NB4 (cell line): ENCODE data around the gene ATXN7L3.

Experiments
- MYC ChIP-seq: IDR thresholded peaks from 2 replicates; pipeline ENCODE4 v1.6.1; 2011; ENCODE audit warnings: low read depth, low read length
- POLR2A ChIP-seq: IDR thresholded peaks from 2 replicates; pipeline ENCODE4 v1.6.1; 2011; ENCODE audit warnings: mild to moderate bottlenecking; ENCODE audit not compliant: insufficient read length; ENCODE audit errors: extremely low read depth
- TF ChIP-seq, protein P1 (sequence below): IDR thresholded peaks from one replicate; pipeline ENCODE4 v1.5.1; 2012; ENCODE audit warnings: low read depth, low read length

GRCh38 chr17:44209786-44210341, 10.2 kb upstream of the ATXN7L3 start:
- TF ChIP-seq POLR2A (no peak), MYC (no peak)
- TF ChIP-seq, protein P1, sequence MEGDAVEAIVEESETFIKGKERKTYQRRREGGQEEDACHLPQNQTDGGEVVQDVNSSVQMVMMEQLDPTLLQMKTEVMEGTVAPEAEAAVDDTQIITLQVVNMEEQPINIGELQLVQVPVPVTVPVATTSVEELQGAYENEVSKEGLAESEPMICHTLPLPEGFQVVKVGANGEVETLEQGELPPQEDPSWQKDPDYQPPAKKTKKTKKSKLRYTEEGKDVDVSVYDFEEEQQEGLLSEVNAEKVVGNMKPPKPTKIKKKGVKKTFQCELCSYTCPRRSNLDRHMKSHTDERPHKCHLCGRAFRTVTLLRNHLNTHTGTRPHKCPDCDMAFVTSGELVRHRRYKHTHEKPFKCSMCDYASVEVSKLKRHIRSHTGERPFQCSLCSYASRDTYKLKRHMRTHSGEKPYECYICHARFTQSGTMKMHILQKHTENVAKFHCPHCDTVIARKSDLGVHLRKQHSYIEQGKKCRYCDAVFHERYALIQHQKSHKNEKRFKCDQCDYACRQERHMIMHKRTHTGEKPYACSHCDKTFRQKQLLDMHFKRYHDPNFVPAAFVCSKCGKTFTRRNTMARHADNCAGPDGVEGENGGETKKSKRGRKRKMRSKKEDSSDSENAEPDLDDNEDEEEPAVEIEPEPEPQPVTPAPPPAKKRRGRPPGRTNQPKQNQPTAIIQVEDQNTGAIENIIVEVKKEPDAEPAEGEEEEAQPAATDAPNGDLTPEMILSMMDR: no peak
